DMS114 treated with DMSO at 0.1 percent for 48 hours (cell line): ENCODE data around the gene GTF3A.
A peak's percentile ranks its signal among the peaks of the same experiment; 100 is the strongest.

ENCODE experiments used
- DNase-seq: peaks from one replicate; lab custom pipeline; 2025; ENCODE audit not compliant: unreplicated experiment; lab: John Stamatoyannopoulos, UW

The GTF3A gene

GRCh38 chr13:27446986-27447583, 22.7 kb downstream of the GTF3A start:
- no peak for DNase-seq

DNA sequence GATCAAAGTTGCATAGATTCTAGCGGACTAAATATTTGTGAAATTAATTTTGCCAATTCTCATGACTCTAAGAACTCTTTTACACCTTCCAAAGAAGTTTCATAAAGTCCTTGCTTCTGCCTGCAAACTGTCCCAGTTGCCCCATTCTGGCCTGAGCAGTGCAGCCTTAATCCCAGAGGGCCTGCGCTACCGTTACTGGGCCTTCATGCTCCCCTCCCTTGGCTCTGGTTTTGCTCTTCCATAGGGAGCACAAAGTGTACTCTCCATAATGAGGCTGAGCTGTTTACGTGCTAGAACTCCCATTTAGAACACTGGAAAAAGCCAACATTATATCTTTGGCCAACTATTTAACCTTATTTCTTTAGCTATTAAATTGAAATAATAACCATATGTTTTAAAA, 23.9 kb downstream of the GTF3A start:
- no peak for DNase-seq

DNA sequence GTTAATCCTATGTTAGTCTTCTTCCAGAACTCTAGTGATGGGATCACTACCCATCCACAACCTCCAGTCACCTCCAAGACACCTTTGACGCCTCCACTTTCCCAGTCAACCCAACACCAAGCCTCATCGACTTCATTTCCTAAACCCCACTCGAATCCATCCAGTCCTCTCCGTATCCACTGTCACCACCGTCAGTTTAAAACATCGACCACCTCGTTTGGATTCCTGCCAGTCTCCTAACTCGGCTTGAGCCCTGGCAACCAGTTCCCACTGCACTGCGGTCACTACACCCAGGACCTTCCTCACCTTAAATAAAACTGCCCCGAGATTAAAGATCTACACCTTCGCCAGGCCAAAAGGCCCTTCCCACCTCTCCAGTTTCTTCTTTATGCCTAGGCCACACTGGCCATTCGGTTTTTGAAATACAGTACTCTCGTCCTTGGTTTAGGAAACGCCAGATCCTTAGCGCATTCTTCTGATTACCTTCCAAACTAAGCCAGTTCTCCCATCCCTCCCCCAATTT, 24.7 kb downstream of the GTF3A start:
- no peak for DNase-seq

DNA sequence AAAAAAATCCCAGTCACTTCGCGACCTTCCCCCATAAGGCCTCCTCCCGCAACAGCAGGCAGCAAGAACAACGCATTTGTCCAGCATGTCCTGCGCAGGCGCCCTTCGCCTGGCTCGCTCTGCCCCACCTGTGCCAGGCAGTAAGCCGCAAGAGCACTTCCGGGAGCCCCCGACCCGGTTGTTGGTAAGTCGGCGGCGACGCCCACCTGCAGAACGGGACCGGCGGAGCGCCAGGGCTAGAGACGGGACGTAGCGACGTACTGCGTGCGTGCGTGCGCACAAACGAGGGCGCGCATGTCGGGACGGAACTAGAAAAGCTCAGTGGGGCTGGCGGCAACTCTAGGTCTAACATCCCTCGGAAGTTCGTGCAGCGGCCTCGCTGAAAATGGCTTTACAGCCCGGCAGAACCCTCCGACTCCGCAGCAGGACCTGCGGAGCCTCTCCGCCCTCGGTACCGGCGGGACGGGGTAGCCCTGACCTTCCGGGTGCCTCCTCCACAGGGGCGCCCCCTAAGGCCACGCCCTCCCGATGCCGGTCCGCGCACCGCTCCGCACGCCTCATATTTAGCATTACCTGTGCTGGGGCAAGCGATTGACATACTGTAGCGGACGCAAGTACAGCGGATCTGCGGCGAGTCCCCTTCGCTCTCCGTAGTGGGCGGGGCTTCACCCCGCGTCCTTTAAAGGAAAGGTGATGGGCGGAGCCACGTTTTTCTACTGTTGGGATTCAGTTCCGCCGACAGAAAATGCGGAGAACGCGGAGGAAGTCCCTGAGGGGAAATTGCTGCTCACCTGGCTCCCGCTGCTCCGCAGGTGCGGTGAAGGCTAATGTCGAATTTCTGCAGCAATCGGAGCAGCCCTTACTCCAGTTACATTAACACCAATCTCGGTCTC, 25.8 kb downstream of the GTF3A start, which contains the start of gene MTIF3:
Gene MTIF3 (minus strand): TSS at position 629 of the 893 bp plus-strand sequence. CDS start 10,116 bp downstream, outside the sequence.
- DNase-seq, result peak; percentile 69

DNA sequence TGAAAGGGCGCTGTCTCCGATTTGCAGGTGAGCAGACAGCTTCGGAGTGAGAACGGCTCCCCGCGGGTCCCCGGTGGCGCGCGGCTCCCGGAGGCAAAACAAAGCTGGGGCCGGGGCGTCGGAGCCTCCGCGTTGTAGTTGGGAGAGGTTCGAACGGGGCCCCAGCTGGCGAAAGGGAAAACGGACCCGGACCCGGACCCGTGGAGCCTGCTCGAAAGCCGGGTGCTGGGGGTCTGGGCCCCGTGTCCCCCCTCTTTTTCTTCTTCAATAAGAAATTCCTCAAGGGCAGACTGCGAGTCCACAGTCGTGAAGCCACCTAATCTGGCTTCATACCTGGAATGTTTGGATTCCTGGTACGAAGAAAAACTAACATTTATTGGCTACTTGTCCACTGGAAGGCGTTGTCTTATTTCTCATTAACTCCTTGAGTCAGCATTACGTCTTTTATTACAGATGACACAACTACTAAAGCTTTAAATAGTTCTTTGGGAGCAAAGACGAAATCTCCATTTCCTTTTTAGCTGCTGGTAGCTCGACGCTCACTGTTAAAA, 26.6 kb downstream of the GTF3A start:
- DNase-seq, result no peak

GRCh38 chr13:27455331-27455855, 31.0 kb downstream of the GTF3A start:
- DNase-seq, result no peak

GRCh38 chr13:27461940-27462584, 37.6 kb downstream of the GTF3A start:
- DNase-seq, result no peak

DNA sequence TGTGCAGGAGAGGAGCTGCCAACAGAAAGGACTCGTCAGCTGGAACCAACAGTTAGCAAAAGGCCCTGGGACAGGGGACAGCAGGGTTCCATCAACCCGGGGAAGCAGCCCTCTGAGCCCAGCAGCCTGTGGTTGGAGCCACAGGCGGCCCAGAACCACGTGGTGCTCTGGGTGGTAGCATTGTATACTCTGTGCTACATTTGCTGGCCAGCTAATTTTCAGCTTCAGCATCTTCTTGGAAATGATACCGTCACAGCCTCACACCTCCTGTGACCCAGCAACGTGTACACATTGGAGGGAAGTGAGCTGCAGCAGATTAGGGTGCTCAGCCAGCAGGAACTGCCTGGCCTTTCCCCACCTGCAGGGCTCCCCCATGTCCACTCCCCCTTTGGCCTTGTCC, 39.1 kb downstream of the GTF3A start:
- no peak for DNase-seq

- no peak for DNase-seq
Observed at GRCh38 chr13:27465611-27466010, 41.2 kb downstream of the GTF3A start.

DNA sequence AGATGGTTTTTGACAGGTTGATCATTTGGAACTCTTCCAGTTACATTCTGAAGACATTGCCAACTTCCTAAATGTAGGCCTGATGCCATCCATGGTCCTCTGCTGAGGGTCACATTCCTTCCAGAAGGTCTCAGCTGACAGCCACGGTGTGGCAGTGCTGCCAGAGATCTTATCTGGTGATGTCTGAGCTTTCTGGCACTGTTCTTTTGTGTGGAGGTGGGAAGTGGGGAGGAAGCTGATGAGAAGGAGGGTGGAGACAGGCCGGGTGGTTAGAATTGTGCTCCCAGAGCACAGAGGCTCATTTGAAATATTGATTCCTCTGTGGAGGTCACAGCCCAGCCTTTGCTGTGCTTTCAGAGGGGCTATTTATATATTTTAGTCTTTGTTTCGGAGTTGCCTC, 42.1 kb downstream of the GTF3A start:
- DNase-seq, result no peak

DNA sequence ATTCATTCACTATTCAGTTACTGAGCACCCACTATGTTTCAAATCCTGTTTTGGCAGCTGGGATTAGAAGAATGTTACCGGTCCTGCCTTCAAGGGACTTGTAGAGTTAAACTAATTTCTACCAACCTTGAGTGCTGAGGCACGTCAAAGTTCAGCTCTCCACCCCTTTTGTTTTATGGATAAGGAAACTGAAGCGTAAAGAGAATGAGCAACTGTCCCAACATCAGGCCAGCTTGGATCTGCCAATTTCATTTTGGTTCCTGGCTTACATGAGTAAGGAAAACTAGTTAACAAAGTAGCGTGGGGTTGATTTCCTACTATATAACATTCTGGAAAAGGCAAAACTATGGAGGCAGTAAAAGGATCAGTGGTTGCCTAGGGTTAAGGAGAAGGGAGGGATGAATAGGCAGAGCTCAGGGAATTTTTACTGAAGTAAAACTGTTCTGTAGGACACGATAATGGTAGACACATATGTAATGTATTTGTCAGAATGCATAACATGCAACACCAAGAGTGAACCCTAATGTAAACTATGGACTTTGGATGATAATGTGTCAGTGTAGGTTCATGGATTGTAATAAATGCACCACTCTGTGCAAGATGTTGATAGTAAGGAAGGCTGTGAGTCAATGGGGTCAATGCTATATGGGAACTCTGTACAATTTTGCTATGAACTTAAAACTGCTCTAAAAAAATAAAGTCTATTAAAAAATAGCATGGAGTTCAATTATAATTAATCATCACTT, 45.8 kb downstream of the GTF3A start:
- DNase-seq, result no peak

DNA sequence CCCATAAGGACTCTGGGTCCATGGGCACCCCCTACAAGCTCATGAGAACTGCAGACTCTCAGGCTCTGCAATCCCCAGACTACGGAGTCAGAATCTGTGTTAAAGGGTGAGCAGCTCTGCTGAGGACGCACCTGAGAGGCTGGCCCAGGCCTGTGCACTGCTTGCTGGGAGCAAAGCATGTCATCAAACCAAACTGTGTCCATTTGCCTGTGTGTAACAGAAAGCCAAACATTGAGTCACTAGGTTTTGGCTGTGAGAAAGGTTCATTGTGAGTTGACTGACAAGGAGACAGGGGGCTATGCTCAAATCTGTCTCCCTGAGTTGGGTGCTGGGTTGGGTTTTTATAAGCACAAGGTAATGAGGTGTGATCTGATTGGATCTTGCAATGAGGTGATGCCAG, 48.0 kb downstream of the GTF3A start:
- no peak for DNase-seq

DNA sequence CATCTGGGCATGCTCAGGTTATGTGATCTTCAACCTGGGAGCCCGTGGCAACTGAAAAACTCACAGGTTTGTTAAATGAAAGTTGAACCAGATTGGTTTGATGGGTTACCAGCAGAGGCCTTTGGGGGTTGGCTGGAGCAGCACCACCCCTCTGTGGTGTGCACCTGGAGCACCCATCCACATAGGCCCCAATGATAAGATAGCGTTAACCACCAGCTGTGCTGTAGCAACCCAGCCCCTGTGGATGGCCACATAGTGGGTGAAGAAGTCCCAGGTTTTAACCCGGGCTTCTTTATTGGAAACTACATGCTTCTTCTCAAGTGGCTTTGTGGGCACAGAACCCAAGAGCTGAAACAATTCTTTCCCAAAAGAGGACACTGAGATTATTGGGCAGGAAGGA, 48.5 kb downstream of the GTF3A start:
- no peak for DNase-seq

DNA sequence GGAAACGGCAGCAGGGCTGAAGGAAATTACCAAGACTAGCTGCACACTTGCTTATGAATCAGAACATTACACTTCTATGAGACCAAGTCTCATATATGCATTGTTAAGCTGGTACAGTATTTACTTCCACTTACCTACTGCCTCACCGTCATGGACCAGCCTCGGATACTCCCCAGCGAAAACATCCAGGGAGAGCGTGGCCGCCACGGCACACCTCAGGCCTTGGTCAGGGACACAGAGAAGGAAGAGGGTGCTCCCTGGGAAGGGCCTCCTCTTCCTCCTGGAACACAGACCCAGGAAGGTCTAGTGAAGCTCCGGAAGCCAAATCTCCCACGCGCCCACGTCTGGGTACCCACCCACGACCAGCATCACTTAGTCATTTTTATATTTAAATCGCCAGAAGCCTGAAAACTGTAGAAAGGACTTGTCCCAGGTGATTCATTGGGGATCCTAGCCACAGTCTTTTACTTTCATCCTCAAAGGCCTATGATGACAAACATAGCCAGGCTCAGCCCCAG, 50.4 kb downstream of the GTF3A start:
- DNase-seq, result no peak

DNA sequence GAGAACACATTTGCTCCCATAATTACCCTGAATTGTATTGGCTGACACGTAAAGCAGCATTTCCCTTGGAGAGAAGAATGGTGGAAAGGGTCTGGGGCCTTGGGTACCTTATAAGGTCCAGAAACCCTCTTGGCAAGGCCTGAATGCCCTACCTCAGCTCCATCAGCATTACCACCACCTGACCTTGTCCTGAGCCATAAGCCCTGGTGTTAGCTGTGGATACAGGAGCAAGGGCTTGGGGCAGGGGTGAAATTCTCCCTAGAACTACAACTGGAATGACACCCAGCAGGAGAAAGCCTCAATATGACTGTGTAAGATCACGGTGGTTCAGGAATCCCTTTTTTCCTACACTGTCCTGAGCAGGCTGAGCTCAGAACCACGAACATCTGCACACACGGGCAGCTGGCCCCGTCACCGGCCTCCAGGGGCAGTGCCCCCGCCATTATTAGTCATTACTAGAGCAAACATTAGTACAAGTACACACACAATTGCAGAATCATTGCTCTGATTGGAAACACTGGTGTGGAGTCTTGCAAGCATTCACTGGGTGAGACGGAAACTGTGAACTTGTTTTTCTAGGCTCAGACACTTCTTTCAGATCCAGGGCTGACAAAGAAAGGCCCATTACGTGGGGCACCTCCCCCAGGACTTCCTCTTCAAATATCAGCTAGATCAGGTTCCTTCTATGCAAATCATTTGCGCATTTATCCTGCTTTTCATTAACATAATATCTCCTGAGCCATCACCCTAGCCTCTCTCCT, 52.7 kb downstream of the GTF3A start:
- no peak for DNase-seq

DNA sequence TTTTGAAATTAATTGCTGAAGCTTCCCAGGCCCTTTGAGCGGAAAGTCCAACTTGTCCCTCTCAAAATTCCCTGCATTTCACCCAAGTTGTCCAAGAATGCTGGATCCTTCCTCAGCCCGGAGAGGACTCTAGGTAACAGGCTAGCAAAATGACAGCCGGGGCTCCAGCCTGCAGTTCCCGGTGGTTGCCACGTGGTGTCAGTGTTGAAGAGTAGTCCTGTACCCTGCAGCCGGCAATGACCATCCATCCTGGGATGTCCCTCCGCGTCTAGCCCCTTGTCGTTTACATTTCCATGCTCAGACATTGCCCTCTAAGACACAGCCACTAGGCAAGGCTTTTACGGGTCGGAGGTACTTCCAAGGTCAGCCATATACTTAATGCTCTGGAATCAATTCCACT, 57.3 kb downstream of the GTF3A start:
- DNase-seq, result no peak

GRCh38 chr13:27482983-27483382, 58.6 kb downstream of the GTF3A start:
- no peak for DNase-seq

GRCh38 chr13:27483421-27483820, 59.0 kb downstream of the GTF3A start:
- DNase-seq, result no peak
